Measurements from ENCODE around the gene PRSS21.

The PRSS21 gene

GRCh38 chr16:2841606-2842339 is 24.7 kb downstream of the PRSS21 start:
- DNase-seq, result no peak
- peaks cover 13% of the 10 kb centered on the region for H3K36me3 Mint-ChIP-seq (ENCODE audit: insufficient read depth)
- H3K4me3 Mint-ChIP-seq, result peak overlapping the region; percentile 63 to 76
- H3K9me3 Mint-ChIP-seq, result no peaks in the 10 kb centered on the region
- H3K27ac Mint-ChIP-seq, result peak overlapping the region; percentile 88 to 93
- H3K4me1 Mint-ChIP-seq (ENCODE audit: low read depth in 2 of 2), result peaks cover 60 to 61% of the 10 kb centered on the region in 2 donors
- peaks cover 0 to 7% of the 10 kb centered on the region in 2 donors for H3K27me3 Mint-ChIP-seq
- peak; percentile 23 for ATAC-seq (replicated peaks)

DNA sequence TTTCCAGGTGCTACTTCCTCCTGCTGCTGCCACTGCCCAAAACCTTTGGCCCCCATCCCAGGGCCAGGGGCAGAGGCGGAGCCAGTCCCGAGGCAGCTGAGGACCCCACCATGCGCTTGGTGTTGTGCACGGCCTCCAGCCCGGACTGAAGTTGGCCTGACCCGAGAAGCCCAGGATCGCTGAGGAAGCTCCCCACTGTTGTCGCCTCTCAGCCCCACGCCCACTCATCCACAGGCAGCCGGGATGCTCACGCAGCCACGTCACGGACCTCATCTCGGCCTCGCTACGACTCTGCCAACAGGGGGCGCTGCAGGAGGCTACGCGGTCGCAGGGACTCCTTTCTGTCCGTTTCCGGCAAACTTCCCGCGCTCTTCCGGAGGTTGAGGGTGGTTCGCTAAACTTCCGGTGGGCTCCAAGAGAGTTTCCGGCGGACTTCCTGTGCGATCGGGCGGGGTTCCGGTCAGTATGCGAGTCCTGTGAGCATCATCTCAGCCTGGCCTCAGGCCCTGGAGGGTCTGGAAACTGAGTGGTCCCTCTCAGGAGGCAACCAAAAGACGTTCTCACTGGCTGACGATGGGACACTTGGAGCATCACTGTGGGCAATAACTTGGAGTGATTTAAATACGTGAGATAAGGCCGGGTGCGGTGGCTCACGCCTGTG is 25.4 kb downstream of the PRSS21 start:
- Mint-ChIP-seq H3K27me3 (peaks cover 0 to 2% of the 10 kb centered on the region in 2 donors), H3K4me1 (ENCODE audit: low read depth in 2 of 2) (peaks cover 60 to 64% of the 10 kb centered on the region in 2 donors), H3K9me3 (no peaks in the 10 kb centered on the region), H3K4me3 (peak overlapping the region; percentile 63 to 76), H3K36me3 (ENCODE audit: insufficient read depth) (peaks cover 13% of the 10 kb centered on the region), H3K27ac (peak overlapping the region; percentile 88 to 93)
- ATAC-seq (replicated peaks), result peak; percentile 36
- peak; percentile 66 to 70 (median 68) for DNase-seq

GRCh38 chr16:2843526-2843925 is 26.5 kb downstream of the PRSS21 start:
- H3K4me1 Mint-ChIP-seq (ENCODE audit: low read depth in 2 of 2), result peaks cover 53 to 61% of the 10 kb centered on the region in 2 donors
- no peak for ATAC-seq (replicated peaks)
- H3K9me3 Mint-ChIP-seq, result no peaks in the 10 kb centered on the region
- no peak overlapping the region for H3K4me3 Mint-ChIP-seq
- peaks cover 13% of the 10 kb centered on the region for H3K36me3 Mint-ChIP-seq (ENCODE audit: insufficient read depth)
- no peak for DNase-seq
- peak overlapping the region in 1 of 2 donors; percentile 71 for H3K27ac Mint-ChIP-seq
- no peaks in the 10 kb centered on the region for H3K27me3 Mint-ChIP-seq

- ATAC-seq (replicated peaks) (peak; percentile 20), DNase-seq (no peak)
- Mint-ChIP-seq H3K27me3 (peaks cover 0 to 10% of the 10 kb centered on the region in 2 donors), H3K36me3 (ENCODE audit: insufficient read depth) (peaks cover 10% of the 10 kb centered on the region), H3K4me3 (no peak overlapping the region), H3K9me3 (no peaks in the 10 kb centered on the region), H3K27ac (peak overlapping the region; percentile 70 to 91), H3K4me1 (ENCODE audit: low read depth in 2 of 2) (peaks cover 42 to 49% of the 10 kb centered on the region in 2 donors)
These were observed 28.1 kb downstream of the PRSS21 start for GRCh38 chr16:2845116-2845515.

DNA sequence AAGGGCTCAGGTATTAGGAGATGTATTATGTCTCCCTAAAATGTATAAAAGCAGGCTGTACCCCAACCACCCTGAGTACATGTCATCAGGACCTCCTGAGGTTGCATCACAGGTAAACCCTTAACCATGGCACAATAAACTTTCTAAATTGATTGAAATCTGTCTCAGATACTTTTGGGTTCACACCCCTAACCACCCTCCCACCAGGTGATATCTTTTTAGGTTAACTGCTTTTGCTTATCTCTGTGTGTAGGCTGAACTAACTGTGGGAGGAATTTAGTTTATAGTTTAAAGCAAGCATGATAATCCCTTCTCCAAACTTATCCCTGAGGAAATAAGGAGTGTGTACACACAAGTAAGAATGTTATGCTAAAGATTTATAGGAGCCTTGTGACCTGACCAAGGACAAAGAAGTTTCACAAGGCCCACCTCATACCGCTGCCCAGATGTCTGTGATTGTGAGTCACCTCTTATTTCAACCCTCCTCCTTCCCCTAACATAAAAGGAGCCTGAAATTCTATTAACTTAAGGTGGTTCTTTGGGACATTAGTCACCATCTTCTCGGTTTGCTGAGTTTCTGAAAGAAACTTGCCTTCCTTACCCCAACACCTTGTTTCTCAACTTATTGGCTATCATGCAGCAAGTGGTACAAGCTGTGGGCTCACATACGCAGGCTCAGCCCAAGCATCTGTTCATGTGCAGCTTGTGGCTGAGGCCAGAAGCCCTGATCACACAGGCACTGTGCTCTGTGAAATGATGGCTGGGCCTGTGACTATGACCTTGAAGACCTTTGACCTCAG is 29.7 kb downstream of the PRSS21 start:
- peaks cover 0 to 12% of the 10 kb centered on the region in 2 donors for H3K27me3 Mint-ChIP-seq
- peak overlapping the region; percentile 62 to 91 for H3K27ac Mint-ChIP-seq
- peak overlapping the region; percentile 18 to 58 for H3K4me3 Mint-ChIP-seq
- H3K9me3 Mint-ChIP-seq, result no peaks in the 10 kb centered on the region
- peaks cover 37 to 39% of the 10 kb centered on the region in 2 donors for H3K4me1 Mint-ChIP-seq (ENCODE audit: low read depth in 2 of 2)
- peaks cover 10% of the 10 kb centered on the region for H3K36me3 Mint-ChIP-seq (ENCODE audit: insufficient read depth)
- ATAC-seq (replicated peaks) (peak; percentile 66), DNase-seq (no peak)

GRCh38 chr16:2848933-2849725 is 32.1 kb downstream of the PRSS21 start:
- no peak for ATAC-seq (replicated peaks)
- Mint-ChIP-seq H3K27ac (no peak overlapping the region), H3K36me3 (ENCODE audit: insufficient read depth) (no peaks in the 10 kb centered on the region), H3K9me3 (peaks cover 0 to 2% of the 10 kb centered on the region in 2 donors), H3K4me1 (ENCODE audit: low read depth in 2 of 2) (peaks cover 19 to 25% of the 10 kb centered on the region in 2 donors), H3K4me3 (no peak overlapping the region), H3K27me3 (peaks cover 0 to 12% of the 10 kb centered on the region in 2 donors)
- DNase-seq, result no peak

DNA sequence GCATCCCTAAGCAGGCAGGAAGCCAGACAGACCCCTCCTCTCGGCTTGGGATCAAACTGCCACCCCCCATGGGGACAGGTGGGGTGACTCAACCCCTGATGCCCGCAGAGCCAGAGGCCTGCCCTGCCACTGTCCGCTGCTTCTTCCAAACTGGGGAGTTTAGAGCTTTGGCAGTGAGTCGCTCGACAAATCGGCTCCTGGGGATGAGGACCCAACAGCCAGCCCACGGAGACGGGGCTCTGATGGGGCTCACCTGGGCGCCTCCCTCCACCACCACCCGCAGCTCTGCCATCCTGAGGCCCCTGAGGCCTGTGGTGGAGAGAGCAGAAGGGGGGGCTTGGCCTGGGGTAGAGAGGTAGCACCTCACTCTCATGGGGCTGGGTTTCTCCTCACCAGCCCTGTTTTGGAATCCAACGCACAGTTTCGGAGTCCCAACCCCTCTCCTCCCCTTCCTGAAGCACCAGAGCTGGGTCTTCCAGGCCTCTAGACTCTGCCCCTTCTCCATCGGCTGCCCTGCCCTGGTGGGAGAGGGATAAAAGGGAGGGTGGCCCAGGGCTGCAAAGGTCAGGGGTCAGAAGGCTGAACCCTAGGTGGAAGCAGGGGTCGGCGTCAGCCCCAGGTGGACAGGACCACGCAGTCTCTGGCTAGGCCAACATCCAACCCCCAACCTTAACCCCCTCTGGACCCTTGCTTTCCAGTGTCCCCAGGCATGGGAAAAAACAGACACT is 35.1 kb downstream of the PRSS21 start:
- Mint-ChIP-seq H3K27ac (no peak overlapping the region), H3K36me3 (ENCODE audit: insufficient read depth) (no peaks in the 10 kb centered on the region), H3K27me3 (peaks cover 0 to 12% of the 10 kb centered on the region in 2 donors), H3K4me3 (no peak overlapping the region), H3K9me3 (peaks cover 2 to 9% of the 10 kb centered on the region in 2 donors), H3K4me1 (ENCODE audit: low read depth in 2 of 2) (peaks cover 2 to 4% of the 10 kb centered on the region in 2 donors)
- DNase-seq (no peak), ATAC-seq (replicated peaks) (no peak)

GRCh38 chr16:2852731-2853507 is 35.9 kb downstream of the PRSS21 start:
- Mint-ChIP-seq H3K4me3 (no peak overlapping the region), H3K27me3 (peaks cover 6 to 20% of the 10 kb centered on the region in 2 donors), H3K36me3 (ENCODE audit: insufficient read depth) (peaks cover 5% of the 10 kb centered on the region), H3K27ac (no peak overlapping the region), H3K9me3 (peaks cover 2 to 9% of the 10 kb centered on the region in 2 donors), H3K4me1 (ENCODE audit: low read depth in 2 of 2) (peaks cover 5 to 6% of the 10 kb centered on the region in 2 donors)
- DNase-seq, result no peak
- no peak for ATAC-seq (replicated peaks)

GRCh38 chr16:2853531-2854073 is 36.6 kb downstream of the PRSS21 start:
- H3K4me1 Mint-ChIP-seq (ENCODE audit: low read depth in 2 of 2), result peaks cover 5 to 6% of the 10 kb centered on the region in 2 donors
- H3K27me3 Mint-ChIP-seq, result peaks cover 6 to 22% of the 10 kb centered on the region in 2 donors
- H3K4me3 Mint-ChIP-seq, result no peak overlapping the region
- ATAC-seq (replicated peaks) (no peak), DNase-seq (no peak)
- H3K36me3 Mint-ChIP-seq (ENCODE audit: insufficient read depth), result peaks cover 5% of the 10 kb centered on the region
- peaks cover 2 to 9% of the 10 kb centered on the region in 2 donors for H3K9me3 Mint-ChIP-seq
- H3K27ac Mint-ChIP-seq, result no peak overlapping the region

- no peak overlapping the region for H3K4me3 Mint-ChIP-seq
- DNase-seq (no peak), ATAC-seq (replicated peaks) (no peak)
- H3K9me3 Mint-ChIP-seq, result peaks cover 2 to 9% of the 10 kb centered on the region in 2 donors
- H3K4me1 Mint-ChIP-seq (ENCODE audit: low read depth in 2 of 2), result peaks cover 5 to 6% of the 10 kb centered on the region in 2 donors
- peaks cover 5% of the 10 kb centered on the region for H3K36me3 Mint-ChIP-seq (ENCODE audit: insufficient read depth)
- no peak overlapping the region for H3K27ac Mint-ChIP-seq
- peaks cover 6 to 16% of the 10 kb centered on the region in 2 donors for H3K27me3 Mint-ChIP-seq
These were observed 37.8 kb downstream of the PRSS21 start for GRCh38 chr16:2854700-2855309.

- Mint-ChIP-seq H3K4me1 (ENCODE audit: low read depth in 2 of 2) (peaks cover 5 to 6% of the 10 kb centered on the region in 2 donors), H3K4me3 (no peak overlapping the region), H3K9me3 (peaks cover 2 to 9% of the 10 kb centered on the region in 2 donors), H3K36me3 (ENCODE audit: insufficient read depth) (peaks cover 5% of the 10 kb centered on the region), H3K27ac (no peak overlapping the region), H3K27me3 (peaks cover 12 to 18% of the 10 kb centered on the region in 2 donors)
- ATAC-seq (replicated peaks) (no peak), DNase-seq (no peak)
These were observed 38.5 kb downstream of the PRSS21 start for GRCh38 chr16:2855536-2855935.

All from effector memory CD8-positive, alpha-beta T cell (primary cell).